Left ventricle myocardium inferior (tissue), 1 donor: ENCODE measurements around the gene ALCAM. TPM values are rescaled to one million over a fixed set of nuclear protein-coding genes. Genes with fewer than 3 reads are reported as not detected.

Experiments used
- DNase-seq: peaks from one replicate; pipeline ENCODE4 v3.0.0-alpha.2; 2020
- H3K27ac ChIP-seq: fragments of 200-600 bp; replicated peaks from 2 replicates; pipeline ENCODE4 v1.8.0; 2021
- H3K27me3 ChIP-seq: fragments of 200-600 bp; 2 replicates; pipeline ENCODE4 v1.8.0; 2021; ENCODE audit warnings: low read depth
- H3K36me3 ChIP-seq: fragments of 200-600 bp; 2 replicates; pipeline ENCODE4 v1.8.0; 2021
- H3K4me1 ChIP-seq: fragments of 200-600 bp; 2 replicates; pipeline ENCODE4 v1.8.0; 2021
- H3K4me3 ChIP-seq: fragments of 200-600 bp; 2 replicates; pipeline ENCODE4 v1.8.0; 2021; ENCODE audit warnings: mild to moderate bottlenecking, moderate library complexity
- H3K9me3 ChIP-seq: fragments of 200-600 bp; replicated peaks from 2 replicates; pipeline ENCODE4 v1.8.0; 2021
- intact Hi-C: fragments of 100-400 bp; cut with micrococcal nuclease; formaldehyde crosslinking; loops from one replicate; pipeline ENCODE4 v1.11.0; 2022
- total RNA-seq: library from RNA; stranded (reverse); fragmentation: NEBNext Ultra II Directional; extraction: Animal tissue kit (Norgen Biotek cat#: 25700); gene quantifications from one replicate; pipeline ENCODE4 v1.2.1, GENCODE V29; 2021
- TF ChIP-seq, protein P1 (sequence below): fragments of 200-600 bp; IDR thresholded peaks from 2 replicates; pipeline ENCODE4 v1.8.0; 2021; ENCODE audit warnings: antibody characterized with exemption, mild to moderate bottlenecking, borderline replicate concordance
- donor health status: DM: no; HTN: yes; CAD: no; lungs with severe emphysema.

The ALCAM gene
- total RNA-seq, 1 donor from 2014 or later = 3.7 TPM

DNA sequence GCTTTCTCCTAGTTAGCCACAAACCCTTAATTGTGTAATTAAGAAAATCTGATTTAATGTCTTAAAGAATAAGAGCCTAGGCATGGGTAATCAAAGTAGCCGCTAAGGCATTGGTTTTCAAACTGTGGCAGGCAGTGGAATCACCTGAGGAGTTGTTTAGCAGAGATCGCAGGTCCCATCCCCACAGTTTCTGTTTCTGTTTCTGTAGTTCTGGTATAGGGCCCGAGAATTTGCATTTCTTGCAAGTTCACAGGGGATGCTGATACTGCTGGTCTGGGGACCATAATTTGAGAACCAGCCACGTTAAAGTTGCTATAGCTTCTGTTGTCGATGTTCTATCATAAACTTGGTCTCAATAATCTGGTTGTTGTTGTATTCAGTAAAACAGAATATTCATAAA lies 204.3 kb downstream of the ALCAM start:
- TF ChIP-seq, protein P1, sequence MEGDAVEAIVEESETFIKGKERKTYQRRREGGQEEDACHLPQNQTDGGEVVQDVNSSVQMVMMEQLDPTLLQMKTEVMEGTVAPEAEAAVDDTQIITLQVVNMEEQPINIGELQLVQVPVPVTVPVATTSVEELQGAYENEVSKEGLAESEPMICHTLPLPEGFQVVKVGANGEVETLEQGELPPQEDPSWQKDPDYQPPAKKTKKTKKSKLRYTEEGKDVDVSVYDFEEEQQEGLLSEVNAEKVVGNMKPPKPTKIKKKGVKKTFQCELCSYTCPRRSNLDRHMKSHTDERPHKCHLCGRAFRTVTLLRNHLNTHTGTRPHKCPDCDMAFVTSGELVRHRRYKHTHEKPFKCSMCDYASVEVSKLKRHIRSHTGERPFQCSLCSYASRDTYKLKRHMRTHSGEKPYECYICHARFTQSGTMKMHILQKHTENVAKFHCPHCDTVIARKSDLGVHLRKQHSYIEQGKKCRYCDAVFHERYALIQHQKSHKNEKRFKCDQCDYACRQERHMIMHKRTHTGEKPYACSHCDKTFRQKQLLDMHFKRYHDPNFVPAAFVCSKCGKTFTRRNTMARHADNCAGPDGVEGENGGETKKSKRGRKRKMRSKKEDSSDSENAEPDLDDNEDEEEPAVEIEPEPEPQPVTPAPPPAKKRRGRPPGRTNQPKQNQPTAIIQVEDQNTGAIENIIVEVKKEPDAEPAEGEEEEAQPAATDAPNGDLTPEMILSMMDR = no peak
- no peaks in the 10 kb centered on the region for H3K36me3 ChIP-seq
- H3K27me3 ChIP-seq = no peaks in the 10 kb centered on the region
- DNase-seq = no peak
- no peaks in the 10 kb centered on the region for H3K4me1 ChIP-seq
- intact Hi-C loops = no loop called here
- no peak overlapping the region for H3K27ac ChIP-seq
- H3K9me3 ChIP-seq = no peaks in the 10 kb centered on the region
- no peak overlapping the region for H3K4me3 ChIP-seq

DNA sequence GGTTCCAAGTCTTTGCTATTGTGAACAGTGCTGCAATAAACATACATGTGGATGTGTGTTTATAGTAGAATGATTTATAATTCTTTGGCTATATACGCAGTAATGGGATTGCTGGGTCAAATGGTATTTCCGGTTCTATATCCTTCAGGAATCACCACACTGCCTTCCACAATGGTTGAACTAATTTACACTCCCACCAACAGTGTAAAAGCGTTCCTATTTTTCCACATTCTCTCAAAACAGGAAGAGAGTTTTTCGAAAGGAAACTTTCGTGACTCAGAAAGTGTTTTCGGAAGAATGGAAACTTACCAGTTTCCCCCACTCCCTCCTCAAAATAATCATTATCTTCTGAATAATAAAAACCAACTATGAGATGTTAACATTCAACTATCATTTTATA lies 205.8 kb downstream of the ALCAM start:
- no peak for DNase-seq
- intact Hi-C loops = no loop called here

DNA sequence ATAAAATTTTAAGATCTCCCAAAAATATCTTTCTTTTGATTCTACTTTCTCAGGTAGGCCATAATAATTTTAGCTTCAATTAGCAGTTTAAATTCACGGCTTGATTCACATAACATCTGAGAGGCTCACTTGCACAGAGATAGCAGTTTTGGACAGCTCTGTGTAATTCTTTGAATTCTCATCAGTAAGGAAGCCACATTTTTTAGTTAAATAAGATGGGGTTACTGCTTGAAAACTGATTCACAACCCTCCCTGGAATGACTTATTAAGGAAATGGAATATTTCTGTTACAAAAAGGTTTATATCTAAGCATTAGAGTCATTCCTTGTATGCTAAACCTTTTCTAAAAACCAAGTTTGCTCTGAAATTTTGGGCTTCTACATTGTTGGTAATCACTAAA lies 212.7 kb downstream of the ALCAM start:
- H3K36me3 ChIP-seq = no peaks in the 10 kb centered on the region
- no peak overlapping the region for H3K27ac ChIP-seq
- no peaks in the 10 kb centered on the region for H3K27me3 ChIP-seq
- DNase-seq = no peak
- H3K4me1 ChIP-seq = no peaks in the 10 kb centered on the region
- H3K4me3 ChIP-seq = no peak overlapping the region
- intact Hi-C loops = no loop called here
- peaks cover 5% of the 10 kb centered on the region for H3K9me3 ChIP-seq
- TF ChIP-seq, protein P1 = no peak

More for the DNA sequence above, 205.8 kb downstream of the ALCAM start:
- H3K4me3 ChIP-seq = no peak overlapping the region
- no peaks in the 10 kb centered on the region for H3K9me3 ChIP-seq
- no peak overlapping the region for H3K27ac ChIP-seq
- TF ChIP-seq, protein P1 = no peak
- H3K36me3 ChIP-seq = no peaks in the 10 kb centered on the region
- H3K4me1 ChIP-seq = no peaks in the 10 kb centered on the region
- H3K27me3 ChIP-seq = no peaks in the 10 kb centered on the region

DNA sequence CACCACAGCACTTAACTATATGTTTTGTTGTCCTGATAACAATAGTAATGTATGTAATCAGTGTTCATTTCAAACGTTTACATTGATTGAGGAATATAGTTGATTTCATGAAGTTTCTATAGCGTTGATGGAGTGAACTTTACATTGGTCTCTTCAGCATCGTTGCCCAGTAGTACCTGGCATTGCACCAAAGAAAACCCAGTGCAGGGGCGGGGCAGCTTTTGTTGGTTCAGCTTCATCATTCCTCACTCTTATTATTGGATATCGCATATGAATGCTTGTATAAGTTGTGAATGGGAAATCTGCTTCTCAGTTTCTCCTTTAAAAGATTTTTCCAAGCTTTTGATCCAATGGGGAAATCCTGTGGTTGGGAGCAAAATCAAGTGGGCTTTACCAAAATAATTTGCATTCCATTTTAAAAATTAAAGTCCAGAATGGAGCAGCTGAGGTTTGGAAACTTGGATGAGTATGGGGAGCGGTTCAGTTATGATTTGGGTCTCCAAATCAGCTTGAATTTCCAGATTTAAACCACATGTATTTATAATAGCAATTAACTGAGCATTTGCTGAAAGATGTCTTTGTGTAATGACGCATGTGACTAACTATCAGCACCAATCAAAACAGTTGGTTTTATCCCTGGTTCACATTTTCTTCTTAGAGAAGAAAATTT lies 213.7 kb downstream of the ALCAM start:
- H3K4me3 ChIP-seq = no peak overlapping the region
- TF ChIP-seq, protein P1 = no peak

GRCh38 chr3:105582015-105582414 lies 215.3 kb downstream of the ALCAM start:
- Histone ChIP-seq H3K27me3 (no peaks in the 10 kb centered on the region), H3K4me1 (no peaks in the 10 kb centered on the region), H3K9me3 (peaks cover 5% of the 10 kb centered on the region), H3K4me3 (no peak overlapping the region), H3K27ac (no peak overlapping the region), H3K36me3 (no peaks in the 10 kb centered on the region)
- TF ChIP-seq, protein P1 = no peak
- no peak for DNase-seq
- intact Hi-C loops = no loop called here

More for the DNA sequence above, 213.7 kb downstream of the ALCAM start:
- peaks cover 5% of the 10 kb centered on the region for H3K9me3 ChIP-seq
- H3K27me3 ChIP-seq = no peaks in the 10 kb centered on the region
- H3K27ac ChIP-seq = no peak overlapping the region
- no peaks in the 10 kb centered on the region for H3K4me1 ChIP-seq
- no peak for DNase-seq
- no peaks in the 10 kb centered on the region for H3K36me3 ChIP-seq
- intact Hi-C loops = no loop called here
